GM18858 (cell line): Measurements from ENCODE around the gene MACROD2.

Experiments
- ATAC-seq: cut with Tn5 transposase; IDR thresholded peaks from one replicate; pipeline ENCODE4 v1.9.1; 2021; ENCODE audit not compliant: unreplicated experiment

Gene MACROD2

DNA sequence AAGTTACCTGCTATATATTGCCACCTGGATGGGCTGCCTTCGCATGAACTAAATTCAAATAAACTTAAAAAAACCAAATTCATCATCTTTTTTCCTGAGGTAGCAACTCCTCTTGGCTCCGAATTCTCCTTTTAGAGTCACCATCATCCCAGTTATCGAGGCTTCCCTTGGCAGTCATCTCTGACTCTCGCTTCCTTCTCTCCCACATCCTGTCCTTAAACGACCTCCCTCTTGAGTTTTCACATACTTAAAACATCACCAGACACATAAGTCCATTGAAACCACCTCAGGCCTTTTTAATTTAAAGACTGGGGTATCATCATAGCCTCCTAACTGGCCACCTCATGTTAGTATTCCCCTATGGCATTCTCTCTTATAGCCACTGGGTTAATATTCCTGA is 638.2 kb downstream of the MACROD2 start:
- ATAC-seq: no peak

DNA sequence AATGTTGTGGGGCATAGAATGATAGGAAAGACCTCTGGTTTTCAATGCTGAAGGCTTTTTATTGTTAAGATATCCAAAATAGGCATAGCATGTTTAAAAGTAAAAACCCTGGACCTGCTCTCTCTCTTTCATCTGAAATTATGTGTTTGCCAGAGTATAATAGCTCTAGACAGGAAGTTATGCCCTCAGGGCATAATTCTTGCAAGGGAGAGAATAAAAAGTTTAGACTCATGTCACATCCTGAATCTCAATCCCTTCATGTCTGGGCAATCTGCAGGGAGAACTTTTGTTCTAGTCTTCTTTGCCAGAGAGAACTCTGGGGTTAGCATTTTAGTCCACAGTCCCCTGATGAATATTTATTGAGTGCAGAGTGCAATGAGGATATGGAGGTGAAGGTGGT is 639.3 kb downstream of the MACROD2 start:
- ATAC-seq: no peak

DNA sequence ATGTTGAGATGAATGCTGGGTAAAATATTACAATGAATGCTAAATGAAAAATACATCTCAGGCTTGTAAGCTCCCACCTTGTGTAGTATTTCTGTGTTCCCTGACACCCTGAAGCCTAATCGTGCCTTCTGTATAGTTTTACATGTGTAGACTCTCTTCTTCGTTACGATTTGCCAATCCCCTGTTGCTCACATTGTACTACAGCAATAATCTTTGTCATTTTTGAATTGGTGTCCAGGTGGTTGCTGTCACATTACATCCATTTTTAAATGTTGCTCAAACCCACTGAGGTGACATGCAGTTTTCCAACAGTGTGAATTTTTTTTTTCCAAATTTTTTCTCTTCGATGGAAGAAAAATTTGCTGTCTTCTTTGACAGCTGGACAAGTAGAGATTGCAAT is 642.1 kb downstream of the MACROD2 start:
- no peak for ATAC-seq

DNA sequence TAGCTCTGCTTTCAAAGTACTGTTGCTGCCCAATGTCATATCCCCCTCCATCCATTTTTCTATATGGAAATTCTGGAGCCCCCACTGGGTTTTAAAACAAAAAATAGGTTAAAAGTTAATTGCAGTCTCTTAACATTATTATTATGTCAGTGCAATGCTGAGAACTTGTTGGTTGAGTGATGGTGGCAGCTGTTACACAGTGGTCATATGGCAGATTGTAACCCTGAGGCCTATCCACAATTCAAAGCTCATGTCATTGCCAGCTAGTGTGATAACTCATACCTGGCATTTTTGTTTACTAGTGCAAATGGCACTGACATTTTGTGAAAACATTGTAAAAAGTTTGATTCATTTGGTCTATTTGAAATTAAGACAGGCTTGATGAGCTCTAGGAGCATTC is 647.8 kb downstream of the MACROD2 start:
- ATAC-seq: no peak

DNA sequence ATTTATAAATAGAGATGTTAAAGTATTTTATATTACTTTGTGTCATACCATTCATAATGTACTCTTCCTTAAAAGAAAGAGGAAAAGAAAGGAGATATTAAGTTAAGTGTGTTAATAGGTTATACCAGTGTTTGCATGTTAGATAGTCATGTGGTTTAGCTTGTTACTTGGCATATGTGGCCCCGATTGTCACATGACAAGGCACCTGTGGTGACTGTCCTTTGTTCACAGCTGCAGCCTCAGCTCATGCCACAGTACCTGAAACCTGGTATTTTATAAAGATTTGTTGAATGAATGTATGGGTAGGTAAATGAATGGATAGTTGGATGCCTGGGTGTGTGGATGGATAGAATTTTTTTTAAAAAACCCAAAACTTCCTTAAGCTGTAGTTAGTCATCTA is 648.2 kb downstream of the MACROD2 start:
- ATAC-seq: no peak

GRCh38 chr20:14644306-14645097 is 649.2 kb downstream of the MACROD2 start:
- no peak for ATAC-seq

GRCh38 chr20:14647016-14647415 is 651.7 kb downstream of the MACROD2 start:
- ATAC-seq: no peak

DNA sequence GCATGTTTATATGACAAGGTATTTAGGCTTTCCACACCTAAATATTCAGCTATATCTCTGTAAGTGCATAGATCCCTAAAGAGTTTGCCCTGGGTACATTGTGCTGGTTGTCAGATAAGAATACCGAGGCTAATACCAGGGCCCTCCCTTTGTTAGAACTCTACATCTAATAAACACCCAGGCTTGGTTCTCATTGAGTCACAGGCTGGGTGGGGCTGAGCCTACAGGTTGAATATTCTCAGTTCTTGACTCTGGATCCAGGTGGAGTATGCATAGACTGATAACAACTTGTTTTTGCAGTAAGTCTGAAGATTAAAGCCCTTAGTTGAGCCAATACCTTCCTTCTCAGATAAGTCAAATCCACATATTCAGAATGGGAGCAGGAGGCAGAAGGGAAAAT is 654.3 kb downstream of the MACROD2 start:
- no peak for ATAC-seq

DNA sequence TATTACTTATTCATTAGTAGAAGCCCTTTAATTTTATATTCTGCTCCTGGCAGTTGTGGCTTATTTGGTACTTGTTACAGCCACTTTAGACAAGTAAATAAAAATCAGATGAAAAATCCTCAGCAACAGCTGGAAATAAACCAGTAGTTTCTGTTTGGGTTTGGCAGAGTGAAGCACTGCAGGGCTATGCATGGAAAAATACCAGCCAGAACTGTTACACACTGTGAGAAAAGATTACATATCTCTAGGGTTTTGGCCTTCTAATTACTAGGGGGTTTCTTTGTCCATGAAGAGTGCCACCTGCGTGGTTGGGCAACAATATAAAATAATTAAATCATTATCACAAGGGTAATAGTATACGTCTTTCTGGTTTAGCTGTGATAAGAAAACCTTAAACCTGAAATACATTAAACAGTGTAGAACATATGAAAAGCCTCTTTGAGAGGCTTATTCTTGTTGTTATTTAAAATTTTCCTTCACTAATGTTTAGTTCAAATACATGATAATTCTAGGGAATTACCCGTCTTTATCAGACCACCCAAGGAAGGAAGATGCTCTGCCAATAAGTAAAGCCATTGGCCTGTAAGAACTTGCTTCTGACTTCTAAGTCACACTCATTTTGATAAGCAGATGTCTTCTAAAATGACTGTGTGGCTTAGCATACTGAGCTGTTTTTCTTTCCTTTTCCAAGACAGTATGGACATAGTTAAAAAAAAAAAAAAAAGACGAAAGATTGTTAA is 662.1 kb downstream of the MACROD2 start:
- ATAC-seq: no peak

DNA sequence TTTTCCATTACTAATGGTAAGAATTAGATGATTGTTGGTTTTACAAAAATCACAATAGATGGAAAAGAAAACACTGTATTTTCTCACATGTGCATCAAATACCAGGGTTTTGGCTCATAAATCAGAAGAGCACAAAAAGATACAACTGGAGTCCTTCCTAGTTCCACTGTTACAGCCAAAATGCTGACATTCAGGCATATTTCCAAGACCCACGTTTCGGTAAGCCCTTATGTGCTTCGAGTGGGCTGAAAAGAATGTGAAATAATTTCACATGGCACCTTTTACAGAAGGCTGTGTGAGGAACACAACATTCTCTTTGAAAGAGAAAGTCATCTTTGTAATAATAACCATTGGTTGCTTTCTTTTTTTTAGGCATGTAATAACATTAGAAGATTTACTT is 668.8 kb downstream of the MACROD2 start:
- no peak for ATAC-seq

GRCh38 chr20:14666696-14667095 is 671.4 kb downstream of the MACROD2 start:
- no peak for ATAC-seq

- no peak for ATAC-seq
Measured at GRCh38 chr20:14667226-14667625, 671.9 kb downstream of the MACROD2 start.

GRCh38 chr20:14672066-14672465 is 676.8 kb downstream of the MACROD2 start:
- no peak for ATAC-seq

- ATAC-seq: no peak
Measured at GRCh38 chr20:14673164-14673563, 677.8 kb downstream of the MACROD2 start.

- ATAC-seq: no peak
Measured at GRCh38 chr20:14677455-14677854, 682.1 kb downstream of the MACROD2 start.

- ATAC-seq: no peak
Measured at GRCh38 chr20:14685183-14685582, 689.9 kb downstream of the MACROD2 start.

DNA sequence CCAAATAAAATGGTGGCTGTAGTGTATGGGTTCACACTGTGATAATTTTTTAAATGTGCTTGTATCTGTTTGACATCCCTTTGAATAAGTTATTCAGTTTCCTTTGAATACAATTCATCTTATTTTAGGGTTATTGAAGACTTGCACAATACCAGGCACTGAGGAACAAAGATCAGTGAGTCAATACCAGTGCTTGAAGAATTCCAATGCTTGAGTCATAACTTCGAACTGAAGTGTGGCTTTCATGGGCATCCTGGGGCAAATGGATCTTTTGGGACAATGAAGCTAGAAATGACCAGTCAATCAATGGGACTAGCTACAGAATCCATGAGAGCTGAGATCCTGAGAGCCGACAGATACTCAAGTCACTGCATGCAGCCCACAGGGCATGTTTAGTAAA is 692.0 kb downstream of the MACROD2 start:
- no peak for ATAC-seq

- no peak for ATAC-seq
Measured at GRCh38 chr20:14688005-14688404, 692.7 kb downstream of the MACROD2 start.

- ATAC-seq: peak; percentile 68
Measured at GRCh38 chr20:14691994-14692393, 696.7 kb downstream of the MACROD2 start.

GRCh38 chr20:14696478-14696877 is 701.2 kb downstream of the MACROD2 start:
- ATAC-seq: no peak

GRCh38 chr20:14696937-14697336 is 701.6 kb downstream of the MACROD2 start:
- ATAC-seq: no peak

DNA sequence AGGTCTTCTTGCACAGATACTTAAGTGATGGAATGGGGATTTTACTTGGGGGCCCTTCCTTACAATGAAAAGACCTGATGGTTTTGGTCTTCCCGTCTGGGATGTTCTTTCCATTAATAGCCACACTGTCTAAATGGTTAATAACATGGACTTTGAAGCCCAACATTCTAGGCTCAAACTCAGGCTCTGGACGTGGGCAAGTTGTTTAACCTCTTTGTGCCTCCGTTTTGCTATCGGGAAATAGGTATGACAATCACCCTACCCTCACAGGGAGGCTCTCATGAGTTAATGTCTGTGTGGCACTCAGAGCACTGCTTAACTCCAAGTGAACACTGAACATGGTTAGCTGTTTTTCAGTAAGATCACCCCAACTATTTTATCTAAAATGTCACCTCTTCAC is 702.8 kb downstream of the MACROD2 start:
- no peak for ATAC-seq
